HG02759 (cell line): ENCODE data around the gene ZNF749.
A peak's percentile ranks its signal among the peaks of the same experiment; 100 is the strongest.

Source experiments
- ATAC-seq: cut with Tn5 transposase; IDR thresholded peaks from one replicate; pipeline ENCODE4 v1.9.1; 2021; ENCODE audit warnings: mild to moderate bottlenecking, moderate library complexity; ENCODE audit not compliant: unreplicated experiment

The ZNF749 gene

DNA sequence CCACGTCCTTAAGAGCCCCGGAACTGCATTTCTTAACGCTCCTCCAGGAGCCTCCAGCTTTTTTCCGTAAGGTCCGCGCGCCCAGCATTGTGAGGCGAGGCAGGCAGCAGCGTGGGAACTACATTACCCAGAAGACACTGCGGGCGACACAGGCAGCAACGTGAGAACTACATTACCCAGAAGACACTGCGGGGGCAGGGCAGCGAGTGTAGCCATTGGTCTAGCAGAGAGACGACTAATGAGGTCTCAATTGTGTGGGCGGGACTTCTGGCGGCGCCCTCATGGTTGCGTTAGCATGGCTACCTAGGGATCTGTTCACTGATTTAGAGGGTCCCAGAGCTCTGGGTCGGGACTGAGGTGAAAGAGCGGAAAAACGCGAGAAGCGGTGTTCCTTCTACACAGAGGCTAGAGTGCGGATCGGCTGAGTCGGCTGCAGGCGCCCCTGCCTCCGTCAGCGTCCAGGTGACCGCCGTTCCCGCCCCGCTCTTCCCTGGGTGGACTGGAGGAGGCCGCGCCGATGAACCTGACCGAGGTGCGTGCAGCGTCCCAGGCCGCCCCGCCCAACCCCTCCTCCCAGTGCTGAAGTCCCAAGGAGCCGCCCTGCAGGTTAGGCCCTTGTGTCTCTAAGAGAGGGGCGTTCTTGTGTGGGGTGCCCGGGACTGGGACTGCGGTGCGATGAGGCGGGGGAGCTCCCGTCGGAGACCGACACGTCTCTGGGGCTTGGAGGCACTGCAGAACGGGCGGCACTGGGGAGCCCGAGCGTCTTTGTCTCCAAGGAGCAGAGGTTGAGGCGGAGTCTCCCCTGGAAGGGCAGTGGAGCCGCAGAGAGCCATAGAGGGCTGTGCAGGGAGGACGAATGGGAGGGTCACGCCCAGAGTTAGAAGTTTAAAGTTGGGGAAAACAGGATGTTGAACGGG, at the start of gene ZNF749:
TSS of gene ZNF749 (plus strand) at position 264 of the 917 bp plus-strand sequence. CDS start at position 518, 254 bp downstream.
- peak; percentile 98 for ATAC-seq

DNA sequence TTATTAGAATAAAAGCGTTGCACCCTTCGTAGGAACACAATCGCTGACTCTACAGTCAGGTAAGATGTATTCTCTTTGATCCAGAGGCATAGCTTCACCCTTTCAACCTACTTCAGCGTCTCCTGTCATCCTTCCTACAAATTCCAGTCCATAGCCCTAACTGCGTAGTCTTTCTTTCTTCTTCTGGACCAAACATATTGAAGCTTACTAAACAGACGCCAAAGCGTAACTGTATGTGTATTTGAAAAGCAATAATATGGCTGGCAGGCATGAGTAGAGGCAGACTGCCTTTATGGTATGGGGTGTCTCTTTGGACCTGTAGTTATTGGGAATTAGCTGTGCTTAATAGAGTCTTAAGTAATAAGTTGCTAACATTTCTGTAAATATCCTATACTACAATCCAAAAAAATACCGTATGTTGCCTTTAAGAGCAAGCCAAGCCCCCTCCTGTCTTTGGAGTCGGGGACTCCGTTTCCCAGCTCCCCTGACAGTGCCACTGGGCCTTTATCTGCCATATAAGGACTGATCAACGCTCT, 45.9 kb upstream of the ZNF749 start:
- ATAC-seq: no peak

DNA sequence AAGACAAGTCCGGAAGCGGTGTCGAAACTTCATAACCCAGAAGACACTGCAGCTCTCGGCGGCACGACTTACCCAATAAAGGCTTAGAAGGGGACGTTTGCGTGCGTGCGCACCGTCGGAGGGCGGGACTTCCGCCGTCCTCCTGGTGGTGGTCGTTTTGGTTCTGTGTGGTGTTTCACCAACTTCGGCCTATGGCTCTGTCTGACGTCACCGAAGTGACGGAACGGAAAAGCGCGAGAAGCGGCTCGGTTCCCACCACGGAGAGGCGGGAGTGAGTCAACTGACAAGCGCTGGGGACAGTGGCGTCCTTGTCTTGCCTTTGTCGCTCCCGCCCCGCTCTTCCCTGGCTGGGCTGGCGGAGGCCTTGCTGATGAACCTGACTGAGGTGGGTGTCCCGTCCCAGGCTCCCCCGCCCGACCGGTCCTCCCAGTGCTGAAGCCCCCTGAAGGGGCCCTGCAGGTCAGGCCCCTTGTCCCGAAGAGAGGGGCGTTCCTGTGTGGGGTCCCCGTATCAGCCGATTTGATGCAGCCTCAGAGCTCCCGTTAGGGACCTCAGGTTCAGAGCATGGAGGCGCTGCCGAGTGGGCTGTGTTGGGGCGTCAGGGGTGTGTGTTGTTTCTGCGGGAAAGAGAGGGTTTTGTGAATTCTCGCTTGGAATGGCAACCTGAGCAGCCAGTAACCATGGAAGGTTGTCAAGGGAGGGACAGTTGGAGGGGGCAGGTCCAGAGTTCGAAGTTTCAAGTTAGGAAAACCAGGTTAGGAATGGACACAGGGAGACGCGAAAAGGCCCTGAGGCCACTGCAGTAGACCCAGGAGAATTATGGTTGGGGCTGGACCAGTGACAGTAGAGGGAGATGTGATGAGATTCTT, 45.2 kb upstream of the ZNF749 start, which contains the start of gene ZNF548:
TSS of gene ZNF548 (plus strand) at position 125 of the 869 bp plus-strand sequence. CDS start at position 371, 246 bp downstream.
- ATAC-seq: peak; percentile 97

DNA sequence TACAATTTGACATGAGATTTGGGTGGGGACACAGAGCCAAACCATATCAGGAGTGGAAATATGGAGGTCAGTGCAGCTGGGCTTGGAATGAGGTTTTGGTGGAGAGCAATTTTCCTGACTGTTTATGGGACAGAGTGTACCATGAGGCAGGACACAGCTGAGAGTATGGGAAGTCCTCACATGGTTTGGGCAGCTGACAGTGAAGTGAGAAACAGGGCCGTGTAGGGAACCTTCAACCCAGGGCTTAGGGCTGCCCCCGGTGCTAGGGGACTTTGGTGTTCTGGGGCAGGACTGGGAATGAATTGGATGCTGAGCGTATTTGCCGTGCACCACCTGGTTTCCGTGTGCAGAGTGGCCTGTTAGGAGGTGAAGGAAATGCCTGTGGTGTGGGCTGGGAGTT, 39.4 kb upstream of the ZNF749 start:
- ATAC-seq: no peak

DNA sequence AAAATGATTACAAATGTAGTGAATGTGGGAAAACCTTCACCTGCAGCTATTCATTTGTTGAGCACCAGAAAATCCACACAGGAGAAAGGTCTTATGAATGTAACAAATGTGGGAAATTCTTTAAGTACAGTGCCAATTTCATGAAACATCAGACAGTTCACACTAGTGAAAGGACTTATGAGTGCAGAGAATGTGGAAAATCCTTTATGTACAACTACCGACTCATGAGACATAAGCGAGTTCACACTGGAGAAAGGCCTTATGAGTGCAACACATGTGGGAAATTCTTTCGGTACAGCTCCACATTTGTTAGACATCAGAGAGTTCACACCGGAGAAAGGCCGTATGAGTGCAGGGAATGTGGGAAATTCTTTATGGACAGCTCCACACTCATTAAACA, 36.3 kb upstream of the ZNF749 start:
- no peak for ATAC-seq

DNA sequence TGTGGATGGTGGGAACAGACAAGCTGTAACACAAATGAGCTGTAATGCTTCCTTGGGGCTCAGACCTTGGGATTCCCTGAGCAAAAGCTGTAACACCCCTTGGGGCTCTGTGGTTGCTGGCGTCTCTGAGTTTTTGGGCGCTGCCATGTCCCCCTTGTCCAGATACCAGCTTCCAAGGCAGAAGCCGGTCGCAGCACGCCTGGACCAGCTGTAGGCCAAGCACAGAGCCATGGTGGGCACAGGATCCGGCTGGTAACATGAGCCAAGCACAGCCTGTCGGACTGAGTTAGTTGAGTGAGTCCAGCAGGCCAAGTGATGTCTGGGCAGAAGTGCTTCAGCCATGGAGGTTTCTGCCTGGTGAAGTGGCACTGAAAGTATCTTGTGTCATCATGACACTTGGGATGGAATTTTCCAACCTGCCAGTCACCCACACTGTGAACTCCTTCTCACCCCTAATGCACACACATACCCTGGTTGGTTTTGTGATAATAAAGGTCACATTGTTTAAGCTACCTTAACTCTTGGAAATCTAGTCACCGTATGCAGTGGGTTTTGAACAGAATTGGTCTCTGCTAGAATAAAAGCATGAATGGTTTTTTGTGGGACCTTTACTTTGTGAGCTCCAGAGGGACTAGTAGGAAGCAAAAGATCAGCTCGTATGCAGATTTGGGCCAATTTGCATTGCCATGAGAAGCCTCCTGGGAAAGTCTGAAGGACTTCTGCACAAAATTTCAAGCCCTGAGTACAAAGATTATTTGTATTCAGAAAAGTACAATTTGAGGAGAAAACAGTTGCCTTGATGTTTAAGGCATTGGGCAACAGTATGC, 31.2 kb upstream of the ZNF749 start:
- ATAC-seq: no peak

DNA sequence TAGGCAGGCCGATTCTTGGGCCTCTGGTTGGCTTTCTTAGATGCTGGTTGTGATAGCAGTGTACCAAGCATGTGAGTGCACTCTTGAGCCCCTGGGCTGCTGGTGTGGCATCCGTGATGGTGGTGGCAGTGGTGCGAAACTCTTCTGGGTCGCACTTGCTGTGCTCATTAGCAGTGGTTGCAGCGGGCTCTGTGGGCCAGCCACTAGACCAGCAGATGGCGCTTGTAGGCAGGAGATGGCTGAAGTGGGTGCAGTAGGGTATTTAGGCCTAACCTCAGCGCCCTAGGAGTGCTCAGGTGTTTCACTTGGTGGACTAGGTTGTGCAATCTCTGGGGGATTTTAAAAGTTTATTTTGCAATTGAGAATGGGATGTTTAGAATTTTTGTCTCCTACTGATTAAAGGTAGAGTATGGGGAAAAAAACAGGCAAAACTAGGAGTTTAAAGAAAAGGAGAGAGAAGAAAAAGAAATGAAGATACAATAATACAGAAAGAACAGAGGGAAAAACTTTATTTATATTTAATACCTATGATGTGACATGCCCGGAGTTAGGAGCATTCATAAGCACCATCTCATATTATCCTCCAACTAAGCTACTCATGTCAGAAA, 28.5 kb upstream of the ZNF749 start:
- no peak for ATAC-seq

DNA sequence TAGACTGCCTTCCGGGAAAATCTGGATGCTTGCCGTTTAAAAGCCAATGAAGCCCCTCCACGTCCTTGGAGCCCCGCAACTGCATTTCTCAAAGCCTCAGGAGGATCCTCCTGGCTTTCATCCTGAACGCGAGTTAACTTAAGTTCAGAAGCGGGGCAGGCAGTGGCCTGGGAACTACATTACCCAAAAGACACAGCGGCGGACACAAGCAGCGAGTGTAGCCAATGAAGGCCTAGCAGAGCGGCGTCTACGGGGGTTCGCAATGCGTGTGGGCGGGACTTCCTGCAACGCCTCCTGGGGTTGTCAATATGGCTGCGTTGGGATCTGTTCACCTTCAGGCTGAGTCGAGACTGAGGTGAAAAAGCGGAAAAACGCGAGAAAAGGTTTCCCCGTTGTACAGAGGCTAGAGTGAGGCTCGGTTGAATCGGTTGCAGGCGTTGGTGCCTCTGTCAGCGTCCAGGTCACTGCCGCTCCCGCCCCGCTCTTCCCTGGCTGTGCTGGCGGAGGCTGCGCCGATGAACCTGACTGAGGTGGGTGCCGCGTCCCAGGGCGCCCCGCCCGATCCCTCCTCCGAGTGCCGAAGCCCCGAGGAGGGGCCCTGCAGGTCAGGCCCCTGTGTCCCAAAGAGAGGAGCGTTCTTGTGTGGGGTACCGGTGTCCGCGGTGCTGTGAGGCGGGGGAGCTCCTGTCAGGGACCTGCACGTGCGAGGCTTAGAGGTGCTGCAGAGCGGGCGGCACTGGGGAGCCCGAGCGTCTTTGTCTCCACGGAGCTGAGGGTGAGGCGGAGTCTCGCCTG, 24.1 kb upstream of the ZNF749 start, which contains the start of gene ZNF17:
TSS of gene ZNF17 (plus strand) at position 285 of the 795 bp plus-strand sequence. CDS start 2,455 bp downstream, outside the sequence.
- peak; percentile 99 for ATAC-seq

DNA sequence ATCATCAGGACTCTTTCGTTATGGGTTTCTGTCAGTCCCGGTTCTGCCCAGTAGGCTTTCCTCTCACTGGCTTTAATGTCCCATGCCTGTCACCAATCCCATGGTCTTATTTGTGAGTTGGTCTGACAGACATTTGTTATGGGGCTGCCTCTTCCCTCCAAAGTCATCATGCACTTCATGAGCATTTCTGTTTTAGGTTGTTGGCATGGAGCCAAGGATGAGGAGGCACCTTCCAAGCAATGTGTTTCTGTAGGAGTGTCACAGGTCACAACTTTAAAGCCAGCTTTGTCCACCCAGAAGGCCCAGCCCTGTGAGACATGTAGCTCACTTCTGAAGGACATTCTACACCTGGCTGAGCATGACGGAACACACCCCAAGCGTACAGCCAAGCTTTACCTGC, 15.7 kb upstream of the ZNF749 start:
- no peak for ATAC-seq

DNA sequence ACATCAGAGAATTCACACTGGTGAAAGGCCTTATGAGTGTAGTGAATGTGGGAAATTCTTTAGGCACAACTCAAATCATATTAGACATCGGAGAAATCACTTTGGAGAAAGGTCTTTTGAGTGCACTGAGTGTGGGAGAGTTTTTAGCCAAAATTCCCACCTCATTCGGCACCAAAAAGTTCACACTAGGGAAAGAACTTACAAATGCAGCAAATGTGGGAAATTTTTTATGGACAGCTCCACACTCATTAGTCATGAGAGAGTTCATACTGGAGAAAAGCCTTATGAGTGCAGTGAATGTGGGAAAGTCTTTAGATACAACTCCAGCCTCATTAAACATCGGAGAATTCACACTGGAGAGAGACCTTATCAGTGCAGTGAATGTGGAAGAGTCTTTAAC, 14.1 kb upstream of the ZNF749 start:
- no peak for ATAC-seq

DNA sequence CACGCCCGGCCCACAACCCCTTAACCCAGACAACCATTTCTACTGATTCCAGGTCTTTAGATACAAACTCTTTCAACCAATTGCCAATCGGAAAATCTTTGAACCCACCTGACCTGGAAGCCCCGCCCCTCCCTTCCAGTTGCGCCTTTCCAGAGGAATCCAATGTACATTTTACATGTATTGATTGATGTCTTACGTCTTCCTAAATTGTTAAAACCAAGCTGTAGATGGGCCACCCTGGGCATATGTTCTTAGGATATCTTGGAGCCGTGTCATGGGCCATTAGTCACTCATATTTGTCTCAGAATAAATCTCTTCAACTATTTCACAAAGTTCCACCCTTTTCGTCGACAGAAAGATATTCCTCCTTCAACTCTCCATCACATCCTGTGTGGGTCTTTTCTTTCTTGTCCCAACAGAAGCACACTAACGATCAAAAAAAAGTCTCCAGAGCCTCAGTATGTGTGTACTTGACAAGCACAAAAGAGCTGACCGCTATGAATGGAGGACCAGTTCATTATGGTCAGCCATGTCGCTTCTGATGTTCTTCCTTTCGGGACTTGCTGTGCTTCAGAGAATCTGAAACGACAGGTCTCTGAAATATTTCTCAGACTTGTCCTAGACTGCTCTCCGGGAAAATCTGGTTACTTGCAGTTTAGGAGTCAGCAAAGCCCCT, 601 bp upstream of the ZNF749 start:
- peak; percentile 16 for ATAC-seq

DNA sequence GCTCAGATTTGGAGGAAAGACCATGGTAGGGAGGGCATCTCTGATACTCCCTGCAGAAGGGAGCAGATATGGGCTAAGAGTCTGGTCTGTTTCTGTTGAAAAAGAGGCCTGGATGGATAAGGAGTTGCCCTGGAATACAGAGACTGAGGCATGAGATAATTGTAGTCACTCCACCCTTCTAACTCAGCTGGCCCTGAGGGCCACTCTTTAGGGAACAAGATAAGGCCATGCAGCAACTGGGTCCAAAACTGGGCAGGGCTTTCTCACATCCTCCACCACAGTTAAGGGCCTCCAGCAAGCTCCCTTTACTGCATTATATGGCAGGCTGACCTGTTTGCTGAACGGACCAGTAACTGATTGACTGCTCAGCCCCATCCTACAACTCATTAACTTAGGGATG, 1.3 kb downstream of the ZNF749 start:
- ATAC-seq: no peak

DNA sequence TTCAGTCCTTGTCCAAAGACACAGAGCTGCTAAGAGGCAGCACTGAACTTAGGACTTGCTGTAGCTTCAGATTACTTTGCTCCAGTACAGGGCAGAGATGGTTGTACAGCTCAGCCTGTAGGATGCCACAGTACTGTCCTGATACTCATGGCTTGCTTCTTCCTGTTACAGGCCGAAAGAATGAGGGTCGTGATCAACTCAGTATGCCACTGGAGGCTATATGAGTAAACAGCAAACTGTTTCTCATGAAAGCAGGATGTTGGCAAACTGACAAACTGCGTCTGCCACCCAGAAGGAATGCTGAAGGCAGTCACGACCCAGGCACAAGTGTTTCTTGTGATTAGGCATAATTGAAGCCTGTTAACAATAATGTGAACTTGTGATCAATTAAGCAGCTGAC, 2.8 kb downstream of the ZNF749 start:
- ATAC-seq: no peak

DNA sequence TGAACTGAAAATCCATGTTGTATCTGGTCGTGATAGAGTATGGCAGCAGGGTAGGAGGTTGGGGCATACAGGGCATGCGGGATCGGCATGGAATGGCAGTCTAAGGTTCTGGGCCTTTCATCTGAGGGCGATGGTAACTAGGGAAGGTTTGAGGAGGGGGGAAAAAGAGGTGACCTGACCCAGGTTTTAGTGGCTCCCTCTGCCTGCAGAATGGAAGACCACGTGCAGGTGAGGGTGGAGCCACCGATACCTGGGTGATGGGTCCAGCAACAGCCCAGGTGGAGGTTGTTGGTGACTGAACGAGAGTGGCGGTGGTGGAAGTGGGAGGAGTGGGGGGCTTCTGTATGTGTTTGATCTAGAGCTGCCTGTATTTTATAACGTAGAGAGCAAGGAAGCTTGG, 3.8 kb downstream of the ZNF749 start:
- ATAC-seq: no peak

DNA sequence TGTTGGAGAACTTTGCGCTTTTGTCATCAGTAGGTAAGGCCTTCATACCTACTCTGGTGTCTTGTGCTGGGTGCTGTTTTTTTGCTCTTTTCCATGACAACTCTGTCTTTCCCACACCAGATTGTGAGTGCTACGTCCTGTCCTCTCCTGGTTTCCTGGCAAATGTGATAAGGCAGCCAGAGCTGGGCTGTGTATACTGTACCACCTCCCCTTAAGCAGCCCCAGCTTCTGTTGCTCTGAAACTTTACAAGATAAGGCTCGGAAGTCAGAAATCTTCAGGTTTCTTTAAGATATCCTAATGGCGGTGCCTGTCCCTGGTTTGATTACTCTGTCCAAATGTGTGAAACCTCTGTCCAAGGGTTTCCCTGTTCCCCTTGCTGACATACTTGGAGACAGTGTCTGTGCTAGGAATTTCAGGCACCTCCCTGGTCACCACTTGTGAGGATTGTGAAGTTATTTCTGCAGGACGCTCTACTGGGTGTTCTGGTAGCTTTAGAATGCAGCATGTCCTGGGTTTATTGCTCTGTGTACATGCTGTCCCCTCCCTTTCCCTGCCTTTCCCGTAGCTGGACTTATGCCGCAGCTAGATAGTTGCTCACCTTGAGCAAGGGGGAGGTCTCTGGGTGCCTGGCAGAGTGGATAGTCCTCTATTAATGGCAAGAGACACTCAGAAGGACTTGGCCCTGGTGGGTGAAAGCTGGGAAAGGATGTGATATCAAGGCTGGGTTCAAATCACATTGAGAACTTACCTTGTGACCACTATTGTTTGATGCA, 7.0 kb downstream of the ZNF749 start:
- ATAC-seq: no peak

DNA sequence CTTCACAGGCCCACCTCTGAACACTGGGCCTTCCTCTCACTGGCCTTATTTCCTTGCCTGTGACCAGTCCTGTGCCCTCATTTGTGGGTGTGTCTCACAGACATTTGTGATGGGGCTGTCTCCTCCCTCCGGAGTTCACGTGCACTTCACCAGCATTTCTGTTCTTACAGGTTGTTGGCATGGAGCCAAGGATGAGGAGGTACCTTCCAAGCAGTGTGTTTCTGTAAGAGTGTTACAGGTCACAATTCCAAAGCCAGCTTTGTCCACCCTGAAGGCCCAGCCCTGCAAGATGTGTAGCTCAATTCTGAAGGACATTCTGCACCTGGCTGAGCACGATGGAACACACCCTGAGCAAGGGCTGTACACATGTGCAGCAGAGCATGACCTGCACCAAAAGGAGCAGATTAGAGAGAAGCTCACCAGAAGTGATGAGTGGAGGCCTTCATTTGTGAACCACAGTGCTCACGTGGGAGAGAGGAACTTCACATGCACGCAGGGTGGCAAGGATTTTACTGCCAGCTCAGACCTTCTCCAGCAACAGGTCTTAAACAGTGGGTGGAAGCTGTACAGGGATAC, 8.1 kb downstream of the ZNF749 start:
- no peak for ATAC-seq

DNA sequence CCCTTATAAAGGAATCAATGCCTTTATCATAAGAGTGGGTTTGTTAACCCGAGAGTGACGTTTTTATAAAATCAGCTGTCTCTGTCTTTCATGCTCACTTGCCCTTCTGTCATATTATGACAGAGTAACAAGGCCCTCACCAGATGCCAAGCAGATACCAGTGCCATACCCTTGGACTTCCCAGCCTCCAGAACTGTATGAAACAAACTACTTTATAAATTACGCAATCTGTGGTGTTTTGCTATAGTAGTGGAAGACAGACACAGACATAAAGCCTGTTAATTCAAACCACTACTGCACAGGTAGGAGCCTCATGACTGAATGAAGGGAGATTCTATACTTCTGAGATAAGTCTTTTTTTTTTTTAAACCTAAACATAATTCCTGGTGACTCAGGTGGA, 17.2 kb downstream of the ZNF749 start:
- ATAC-seq: no peak
